Neural cell (in vitro differentiated cells): ENCODE results near the gene MYBL2. TPM values are rescaled to one million over a fixed set of nuclear protein-coding genes. Genes with fewer than 3 reads are reported as not detected.

Experiments used
- H2AFZ ChIP-seq: fragments of 200-600, 300-800 bp; sonication (generic), shearing (Covaris generic); 2 replicates; pipeline ENCODE4 v1.6.0; 2014; ENCODE audit warnings: low read depth, mild to moderate bottlenecking, antibody characterized with exemption, low read length, moderate library complexity
- H3F3A ChIP-seq: fragments of 200-600 bp; shearing (Covaris generic); 2 replicates; pipeline ENCODE4 v1.6.1; 2016; ENCODE audit warnings: mild to moderate bottlenecking, moderate library complexity, mixed read lengths, antibody characterized with exemption, low read length; ENCODE audit not compliant: insufficient read depth, poor library complexity, severe bottlenecking
- H3K27ac ChIP-seq: fragments of 200-600, 300-800 bp; sonication (generic), shearing (Covaris generic); 2 replicates; pipeline ENCODE4 v1.5.1; 2014; ENCODE audit warnings: mild to moderate bottlenecking, low read length, moderate library complexity
- H3K27me3 ChIP-seq: fragments of 300-800, 200-600 bp; sonication (generic), shearing (Covaris generic); 2 replicates; pipeline ENCODE4 v1.6.0; 2014; ENCODE audit warnings: mild to moderate bottlenecking, low read depth, low read length, moderate library complexity; ENCODE audit not compliant: insufficient read depth
- H3K36me3 ChIP-seq: fragments of 300-800, 200-600 bp; sonication (generic), shearing (Covaris generic); 2 replicates; pipeline ENCODE4 v1.5.1; 2014; ENCODE audit warnings: mild to moderate bottlenecking, antibody characterized with exemption, low read length, moderate library complexity; ENCODE audit not compliant: insufficient read depth
- H3K4me2 ChIP-seq: fragments of 300-800, 200-600 bp; sonication (generic), shearing (Covaris generic); 2 replicates; pipeline ENCODE4 v1.6.0; 2014; ENCODE audit warnings: mild to moderate bottlenecking, low read length
- H3K4me3 ChIP-seq: fragments of 300-800, 200-600 bp; sonication (generic), shearing (Covaris generic); 2 replicates; pipeline ENCODE4 v1.5.1; 2014; ENCODE audit warnings: mild to moderate bottlenecking, low read length, moderate library complexity
- H3K79me2 ChIP-seq: fragments of 200-600 bp; shearing (Covaris generic); replicated peaks from 2 replicates; pipeline ENCODE4 v1.6.0; 2014; ENCODE audit warnings: mild to moderate bottlenecking, low read length, moderate library complexity; ENCODE audit not compliant: insufficient read depth
- H3K9ac ChIP-seq: fragments of 300-800, 200-600 bp; sonication (generic), shearing (Covaris generic); 2 replicates; pipeline ENCODE4 v1.6.1; 2016; ENCODE audit warnings: mild to moderate bottlenecking, low read length, mixed read lengths
- H3K9me2 ChIP-seq: fragments of 200-600 bp; shearing (Covaris generic); 2 replicates; pipeline ENCODE4 v1.6.1; 2016; ENCODE audit warnings: mild to moderate bottlenecking, low read length, mixed read lengths; ENCODE audit not compliant: insufficient read depth
- H3K9me3 ChIP-seq: fragments of 200-600, 300-800 bp; sonication (generic), shearing (Covaris generic); 2 replicates; pipeline ENCODE4 v1.6.1; 2016; ENCODE audit warnings: mild to moderate bottlenecking, mixed run types, low read length, moderate library complexity, mixed read lengths
- H4K20me1 ChIP-seq: fragments of 200-600 bp; shearing (Covaris generic); 2 replicates; pipeline ENCODE4 v1.6.1; 2016; ENCODE audit warnings: mild to moderate bottlenecking, mixed run types; ENCODE audit not compliant: insufficient read depth
- CTCF ChIP-seq: fragments of 450-650 bp; IDR thresholded peaks from 2 replicates; pipeline ENCODE4 v1.5.1; 2014; ENCODE audit warnings: antibody characterized with exemption, mild to moderate bottlenecking, moderate library complexity; ENCODE audit not compliant: poor library complexity, severe bottlenecking
- EP300 ChIP-seq: fragments of 450-650 bp; conservative IDR thresholded peaks from 2 replicates; pipeline ENCODE4 v1.6.1; 2014; ENCODE audit warnings: antibody characterized with exemption, mild to moderate bottlenecking, moderate library complexity; ENCODE audit not compliant: poor library complexity, severe bottlenecking
- EZH2 ChIP-seq: fragments of 200-600, 300-800 bp; shearing (Covaris generic), sonication (generic); IDR thresholded peaks from 2 replicates; pipeline ENCODE4 v1.6.1; 2014; ENCODE audit warnings: antibody characterized with exemption, low read length, borderline replicate concordance, mild to moderate bottlenecking; ENCODE audit not compliant: insufficient read depth, poor library complexity, severe bottlenecking
- MXI1 ChIP-seq: fragments of 450-650 bp; conservative IDR thresholded peaks from 2 replicates; pipeline ENCODE4 v1.6.1; 2014; ENCODE audit warnings: antibody characterized with exemption, mild to moderate bottlenecking; ENCODE audit not compliant: poor library complexity, severe bottlenecking
- POLR2AphosphoS5 ChIP-seq: IDR thresholded peaks from 2 replicates; pipeline ENCODE4 v1.6.1; 2012
- RAD21 ChIP-seq: fragments of 450-650 bp; conservative IDR thresholded peaks from 2 replicates; pipeline ENCODE4 v1.6.1; 2014; ENCODE audit warnings: antibody characterized with exemption, mild to moderate bottlenecking, moderate library complexity
- REST ChIP-seq: IDR thresholded peaks from 2 replicates; pipeline ENCODE4 v1.6.1; 2012; ENCODE audit warnings: borderline replicate concordance
- SMC3 ChIP-seq: fragments of 450-650 bp; conservative IDR thresholded peaks from 2 replicates; pipeline ENCODE4 v1.6.1; 2014; ENCODE audit warnings: antibody characterized with exemption, mild to moderate bottlenecking, moderate library complexity; ENCODE audit not compliant: poor library complexity
- TAF1 ChIP-seq: IDR thresholded peaks from 2 replicates; pipeline ENCODE4 v1.6.1; 2012; ENCODE audit warnings: low read depth
- polyA plus RNA-seq: library from polyadenylated mRNA; depleted of rRNA; stranded (reverse); fragments of >200 nt; gene quantifications from 2 replicates; pipeline ENCODE4 v1.2.3, GENCODE V29; 2014

The MYBL2 gene
- polyA plus RNA-seq, 1 donor from 2014 or later, result not detected

GRCh38 chr20:43667341-43668132 is 623 bp downstream of the MYBL2 start:
- no peak overlapping the region for H2AFZ ChIP-seq

GRCh38 chr20:43669332-43669731 is 2.4 kb downstream of the MYBL2 start:
- Histone ChIP-seq H3K9me3 (no peaks in the 10 kb centered on the region), H3K9ac (no peak overlapping the region), H4K20me1 (no peaks in the 10 kb centered on the region), H3K9me2 (no peaks in the 10 kb centered on the region), H3K4me3 (no peak overlapping the region), H3K27ac (no peak overlapping the region), H3K27me3 (peaks cover 7% of the 10 kb centered on the region), H3K79me2 (no peaks in the 10 kb centered on the region), H2AFZ (no peak overlapping the region), H3K36me3 (no peaks in the 10 kb centered on the region), H3K4me2 (no peak overlapping the region), H3F3A (no peaks in the 10 kb centered on the region)
- TF ChIP-seq RAD21, result no peak
- no peak for TF ChIP-seq CTCF
- TF ChIP-seq POLR2AphosphoS5, result no peak
- no peak for TF ChIP-seq EZH2
- no peak for TF ChIP-seq TAF1
- TF ChIP-seq EP300, result no peak
- TF ChIP-seq SMC3, result no peak
- TF ChIP-seq MXI1, result no peak

More at GRCh38 chr20:43667341-43668132, 623 bp downstream of the MYBL2 start:
- Histone ChIP-seq H3F3A (no peaks in the 10 kb centered on the region), H3K27me3 (peaks cover 7% of the 10 kb centered on the region), H3K9me2 (no peaks in the 10 kb centered on the region), H3K36me3 (no peaks in the 10 kb centered on the region), H3K9me3 (no peaks in the 10 kb centered on the region), H4K20me1 (no peaks in the 10 kb centered on the region), H3K4me3 (peak overlapping the region; percentile 73), H3K79me2 (no peaks in the 10 kb centered on the region), H3K27ac (no peak overlapping the region), H3K4me2 (no peak overlapping the region), H3K9ac (no peak overlapping the region)
- TF ChIP-seq EZH2 (no peak), EP300 (no peak), POLR2AphosphoS5 (no peak), TAF1 (no peak), SMC3 (no peak), RAD21 (no peak), REST (no peak), CTCF (no peak), MXI1 (no peak)
